Measurements from ENCODE around the gene FPR1. TPM values are rescaled to one million over a fixed set of nuclear protein-coding genes. Genes with fewer than 3 reads are reported as not detected.
A peak's percentile ranks its signal among the peaks of the same experiment; 100 is the strongest.

Gene FPR1
- total RNA-seq, 6 donors from 2014 or later = 17.0 to 105 (median 39.8) TPM

- H3K27me3 ChIP-seq = no peaks in the 10 kb centered on the region
- DNase-seq = no peak
- no peaks in the 10 kb centered on the region for H3K36me3 ChIP-seq
- 68 to 82% methylated on average over 7 of the region's 7 CpGs for WGBS, 2 donors
- peak; percentile 20 to 49 for ATAC-seq (ENCODE audit: low FRiP score in 2 of 2)
- no peaks in the 10 kb centered on the region for H3K4me1 ChIP-seq
- H3K4me3 ChIP-seq = peak overlapping the region in 3 of 4 donors; percentile 20 to 45 (median 29)
- TF ChIP-seq POLR2AphosphoS5 (IDR thresholded peaks at IDR 0.05) (peak in 1 of 2 donors; percentile 43), CTCF (IDR thresholded peaks at IDR 0.05) (no peak), POLR2A (IDR thresholded peaks at IDR 0.05) (peak in 1 of 4 donors; percentile 44)
- no peaks in the 10 kb centered on the region for H3K9me3 ChIP-seq
- peak overlapping the region; percentile 72 to 83 (median 82) for H3K27ac ChIP-seq
These were observed 1.1 kb downstream of the FPR1 start for GRCh38 chr19:51750400-51751094.

- no peak for DNase-seq
- Histone ChIP-seq H3K4me3 (peak overlapping the region in 3 of 4 donors; percentile 10 to 45 (median 10)), H3K27me3 (no peaks in the 10 kb centered on the region), H3K36me3 (no peaks in the 10 kb centered on the region), H3K27ac (peak overlapping the region; percentile 17 to 83 (median 82)), H3K4me1 (no peaks in the 10 kb centered on the region), H3K9me3 (no peaks in the 10 kb centered on the region)
- WGBS, 2 donors = 56 to 75% methylated on average over 3 to 4 of the region's 4 CpGs
- TF ChIP-seq POLR2A (IDR thresholded peaks at IDR 0.05) (no peak), CTCF (IDR thresholded peaks at IDR 0.05) (no peak), EP300 (IDR thresholded peaks at IDR 0.05) (no peak), POLR2AphosphoS5 (IDR thresholded peaks at IDR 0.05) (no peak)
- ATAC-seq (ENCODE audit: low FRiP score in 2 of 2) = no peak
These were observed 1.7 kb downstream of the FPR1 start for GRCh38 chr19:51749979-51750378.

- no peak for TF ChIP-seq POLR2AphosphoS5 (IDR thresholded peaks at IDR 0.05)
- no peak for TF ChIP-seq EP300 (IDR thresholded peaks at IDR 0.05)
- TF ChIP-seq POLR2A (IDR thresholded peaks at IDR 0.05) = no peak
- no peak overlapping the region for H3K4me3 ChIP-seq
- no peak for DNase-seq
- no peak for ATAC-seq (ENCODE audit: low FRiP score in 2 of 2)
- H3K27me3 ChIP-seq = no peaks in the 10 kb centered on the region
- WGBS, 2 donors = 82 to 88% methylated on average over 7 of the region's 7 CpGs
- no peaks in the 10 kb centered on the region for H3K36me3 ChIP-seq
- no peaks in the 10 kb centered on the region for H3K4me1 ChIP-seq
- H3K27ac ChIP-seq = no peak overlapping the region
- no peaks in the 10 kb centered on the region for H3K9me3 ChIP-seq
These were observed 4.9 kb downstream of the FPR1 start for GRCh38 chr19:51746731-51747130.

GRCh38 chr19:51743405-51743804, 8.3 kb downstream of the FPR1 start:
- H3K27me3 ChIP-seq = no peaks in the 10 kb centered on the region
- ATAC-seq (ENCODE audit: low FRiP score in 2 of 2) (no peak), DNase-seq (no peak)
- TF ChIP-seq EP300 (IDR thresholded peaks at IDR 0.05) (no peak), POLR2AphosphoS5 (IDR thresholded peaks at IDR 0.05) (no peak), CTCF (IDR thresholded peaks at IDR 0.05) (no peak), POLR2A (IDR thresholded peaks at IDR 0.05) (no peak)
- no peak overlapping the region for H3K27ac ChIP-seq
- H3K36me3 ChIP-seq = no peaks in the 10 kb centered on the region
- H3K4me3 ChIP-seq = no peak overlapping the region
- H3K4me1 ChIP-seq = no peaks in the 10 kb centered on the region
- 83 to 86% methylated on average over 3 of the region's 3 CpGs for WGBS, 2 donors
- H3K9me3 ChIP-seq = no peaks in the 10 kb centered on the region

GRCh38 chr19:51742789-51743188, 8.9 kb downstream of the FPR1 start:
- Histone ChIP-seq H3K27me3 (no peaks in the 10 kb centered on the region), H3K9me3 (no peaks in the 10 kb centered on the region), H3K4me3 (no peak overlapping the region), H3K27ac (no peak overlapping the region), H3K4me1 (no peaks in the 10 kb centered on the region), H3K36me3 (no peaks in the 10 kb centered on the region)
- peak in 1 of 2 donors; percentile 68 for ATAC-seq (ENCODE audit: low FRiP score in 2 of 2)
- 65 to 67% methylated on average over 6 of the region's 6 CpGs for WGBS, 2 donors
- no peak for TF ChIP-seq POLR2A (IDR thresholded peaks at IDR 0.05)
- TF ChIP-seq CTCF (IDR thresholded peaks at IDR 0.05) = no peak
- TF ChIP-seq POLR2AphosphoS5 (IDR thresholded peaks at IDR 0.05) = no peak
- TF ChIP-seq EP300 (IDR thresholded peaks at IDR 0.05) = no peak
- DNase-seq = no peak
